ENCODE data around the gene CFAP53.
A peak's percentile ranks its signal among the peaks of the same experiment; 100 is the strongest.

The CFAP53 gene

GRCh38 chr18:50199346-50199855, 66.9 kb downstream of the CFAP53 start:
- H3K4me1 ChIP-seq (ENCODE audit: insufficient read depth, low read length) = peaks cover 5% of the 10 kb centered on the region

GRCh38 chr18:50196261-50196660, 70.0 kb downstream of the CFAP53 start:
- H3K4me3 ChIP-seq (ENCODE audit: low read depth in 1 of 2, low read length in 2 of 2) = no peak overlapping the region
- no peak overlapping the region for H3K9ac ChIP-seq (ENCODE audit: low read length)
- H3K36me3 ChIP-seq (ENCODE audit: insufficient read depth, low read length) = no peaks in the 10 kb centered on the region
- H3K9me3 ChIP-seq (ENCODE audit: low read length) = no peaks in the 10 kb centered on the region
- H3K27me3 ChIP-seq (ENCODE audit: control insufficient read depth in 1 of 2, insufficient read depth in 2 of 2, low read length in 2 of 2) = peaks cover 20 to 43% of the 10 kb centered on the region in 2 donors
- H3K4me1 ChIP-seq (ENCODE audit: insufficient read depth, low read length) = peaks cover 5% of the 10 kb centered on the region
- H3K27ac ChIP-seq (ENCODE audit: low read depth, low read length) = no peak overlapping the region

More at GRCh38 chr18:50199346-50199855, 66.9 kb downstream of the CFAP53 start:
- Histone ChIP-seq H3K9ac (ENCODE audit: low read length) (no peak overlapping the region), H3K27me3 (ENCODE audit: control insufficient read depth in 1 of 2, insufficient read depth in 2 of 2, low read length in 2 of 2) (peaks cover 15 to 27% of the 10 kb centered on the region in 2 donors), H3K9me3 (ENCODE audit: low read length) (no peaks in the 10 kb centered on the region), H3K4me3 (ENCODE audit: low read depth in 1 of 2, low read length in 2 of 2) (no peak overlapping the region), H3K27ac (ENCODE audit: low read depth, low read length) (no peak overlapping the region), H3K36me3 (ENCODE audit: insufficient read depth, low read length) (no peaks in the 10 kb centered on the region)

- H3K4me3 ChIP-seq (ENCODE audit: low read depth in 1 of 2, low read length in 2 of 2) = no peak overlapping the region
- H3K27me3 ChIP-seq (ENCODE audit: control insufficient read depth in 1 of 2, insufficient read depth in 2 of 2, low read length in 2 of 2) = peaks cover 20 to 43% of the 10 kb centered on the region in 2 donors
- no peaks in the 10 kb centered on the region for H3K9me3 ChIP-seq (ENCODE audit: low read length)
- H3K36me3 ChIP-seq (ENCODE audit: insufficient read depth, low read length) = no peaks in the 10 kb centered on the region
- H3K27ac ChIP-seq (ENCODE audit: low read depth, low read length) = no peak overlapping the region
- peaks cover 5% of the 10 kb centered on the region for H3K4me1 ChIP-seq (ENCODE audit: insufficient read depth, low read length)
- H3K9ac ChIP-seq (ENCODE audit: low read length) = no peak overlapping the region
Observed at GRCh38 chr18:50195689-50196088, 70.6 kb downstream of the CFAP53 start.

GRCh38 chr18:50194631-50195532, 71.4 kb downstream of the CFAP53 start, which contains the start of gene MYO5B:
Gene MYO5B, minus strand, starts transcription at chr18:50195147. Its CDS starts 354 bp downstream, at chr18:50194793.
- Histone ChIP-seq H3K27ac (ENCODE audit: low read depth, low read length) (no peak within 1 kb of the TSS), H3K4me1 (ENCODE audit: insufficient read depth, low read length) (peaks cover 5% of the 10 kb centered on the region), H3K36me3 (ENCODE audit: insufficient read depth, low read length) (no peaks in the 10 kb centered on the region), H3K9ac (ENCODE audit: low read length) (no peak within 1 kb of the TSS), H3K27me3 (ENCODE audit: control insufficient read depth in 1 of 2, insufficient read depth in 2 of 2, low read length in 2 of 2) (peaks cover 20 to 43% of the 10 kb centered on the region in 2 donors), H3K4me3 (ENCODE audit: low read depth in 1 of 2, low read length in 2 of 2) (peak within 1 kb of the TSS in 1 of 2 donors; percentile 39), H3K9me3 (ENCODE audit: low read length) (no peaks in the 10 kb centered on the region)

- Histone ChIP-seq H3K4me3 (ENCODE audit: low read depth in 1 of 2, low read length in 2 of 2) (peak overlapping the region in 1 of 2 donors; percentile 39), H3K4me1 (ENCODE audit: insufficient read depth, low read length) (peaks cover 5% of the 10 kb centered on the region), H3K27me3 (ENCODE audit: control insufficient read depth in 1 of 2, insufficient read depth in 2 of 2, low read length in 2 of 2) (peaks cover 20 to 43% of the 10 kb centered on the region in 2 donors), H3K9ac (ENCODE audit: low read length) (no peak overlapping the region), H3K27ac (ENCODE audit: low read depth, low read length) (no peak overlapping the region), H3K36me3 (ENCODE audit: insufficient read depth, low read length) (no peaks in the 10 kb centered on the region), H3K9me3 (ENCODE audit: low read length) (no peaks in the 10 kb centered on the region)
Observed at GRCh38 chr18:50193796-50194630, 72.3 kb downstream of the CFAP53 start.

- H3K36me3 ChIP-seq (ENCODE audit: insufficient read depth, low read length) = no peaks in the 10 kb centered on the region
- no peak overlapping the region for H3K27ac ChIP-seq (ENCODE audit: low read depth, low read length)
- H3K27me3 ChIP-seq (ENCODE audit: control insufficient read depth in 1 of 2, insufficient read depth in 2 of 2, low read length in 2 of 2) = peaks cover 20 to 43% of the 10 kb centered on the region in 2 donors
- H3K9me3 ChIP-seq (ENCODE audit: low read length) = no peaks in the 10 kb centered on the region
- H3K9ac ChIP-seq (ENCODE audit: low read length) = no peak overlapping the region
- peaks cover 5% of the 10 kb centered on the region for H3K4me1 ChIP-seq (ENCODE audit: insufficient read depth, low read length)
- no peak overlapping the region for H3K4me3 ChIP-seq (ENCODE audit: low read depth in 1 of 2, low read length in 2 of 2)
Observed at GRCh38 chr18:50192995-50193795, 73.1 kb downstream of the CFAP53 start.

- peaks cover 12 to 34% of the 10 kb centered on the region in 2 donors for H3K27me3 ChIP-seq (ENCODE audit: control insufficient read depth in 1 of 2, insufficient read depth in 2 of 2, low read length in 2 of 2)
- H3K9ac ChIP-seq (ENCODE audit: low read length) = no peak overlapping the region
- H3K27ac ChIP-seq (ENCODE audit: low read depth, low read length) = no peak overlapping the region
- H3K4me3 ChIP-seq (ENCODE audit: low read depth in 1 of 2, low read length in 2 of 2) = no peak overlapping the region
- peaks cover 5% of the 10 kb centered on the region for H3K4me1 ChIP-seq (ENCODE audit: insufficient read depth, low read length)
- no peaks in the 10 kb centered on the region for H3K36me3 ChIP-seq (ENCODE audit: insufficient read depth, low read length)
- H3K9me3 ChIP-seq (ENCODE audit: low read length) = no peaks in the 10 kb centered on the region
Observed at GRCh38 chr18:50190926-50191325, 75.4 kb downstream of the CFAP53 start.

GRCh38 chr18:50190236-50190635, 76.1 kb downstream of the CFAP53 start:
- Histone ChIP-seq H3K27ac (ENCODE audit: low read depth, low read length) (no peak overlapping the region), H3K27me3 (ENCODE audit: control insufficient read depth in 1 of 2, insufficient read depth in 2 of 2, low read length in 2 of 2) (peaks cover 5 to 27% of the 10 kb centered on the region in 2 donors), H3K9me3 (ENCODE audit: low read length) (no peaks in the 10 kb centered on the region), H3K4me3 (ENCODE audit: low read depth in 1 of 2, low read length in 2 of 2) (no peak overlapping the region), H3K4me1 (ENCODE audit: insufficient read depth, low read length) (peaks cover 2% of the 10 kb centered on the region), H3K36me3 (ENCODE audit: insufficient read depth, low read length) (no peaks in the 10 kb centered on the region), H3K9ac (ENCODE audit: low read length) (no peak overlapping the region)

GRCh38 chr18:50189160-50189559, 77.1 kb downstream of the CFAP53 start:
- no peak overlapping the region for H3K27ac ChIP-seq (ENCODE audit: low read depth, low read length)
- peaks cover 5 to 18% of the 10 kb centered on the region in 2 donors for H3K27me3 ChIP-seq (ENCODE audit: control insufficient read depth in 1 of 2, insufficient read depth in 2 of 2, low read length in 2 of 2)
- H3K9ac ChIP-seq (ENCODE audit: low read length) = no peak overlapping the region
- no peak overlapping the region for H3K4me3 ChIP-seq (ENCODE audit: low read depth in 1 of 2, low read length in 2 of 2)
- no peaks in the 10 kb centered on the region for H3K36me3 ChIP-seq (ENCODE audit: insufficient read depth, low read length)
- no peaks in the 10 kb centered on the region for H3K9me3 ChIP-seq (ENCODE audit: low read length)
- no peaks in the 10 kb centered on the region for H3K4me1 ChIP-seq (ENCODE audit: insufficient read depth, low read length)

- H3K9me3 ChIP-seq (ENCODE audit: low read length) = no peaks in the 10 kb centered on the region
- no peaks in the 10 kb centered on the region for H3K4me1 ChIP-seq (ENCODE audit: insufficient read depth, low read length)
- no peaks in the 10 kb centered on the region for H3K36me3 ChIP-seq (ENCODE audit: insufficient read depth, low read length)
- H3K9ac ChIP-seq (ENCODE audit: low read length) = no peak overlapping the region
- H3K4me3 ChIP-seq (ENCODE audit: low read depth in 1 of 2, low read length in 2 of 2) = no peak overlapping the region
- peaks cover 5 to 13% of the 10 kb centered on the region in 2 donors for H3K27me3 ChIP-seq (ENCODE audit: control insufficient read depth in 1 of 2, insufficient read depth in 2 of 2, low read length in 2 of 2)
- no peak overlapping the region for H3K27ac ChIP-seq (ENCODE audit: low read depth, low read length)
Observed at GRCh38 chr18:50188652-50189051, 77.6 kb downstream of the CFAP53 start.

Data from muscle layer of colon (tissue), 2 donors.